Heart left ventricle (tissue), 16 donors: ENCODE results near the gene HOMER1. TPM values are rescaled to one million over a fixed set of nuclear protein-coding genes. Genes with fewer than 3 reads are reported as not detected.

ENCODE experiments used
- ATAC-seq, 4 donors: fragments of 200-7000 bp; cut with Tn5 transposase; one replicate each; pipeline ENCODE4 v1.9.1; 2020 to 2022; ENCODE audit warnings: moderate library complexity in 4 of 4, mild to moderate bottlenecking in 3 of 4, moderate number of reproducible peaks in 1 of 4
- DNase-seq, 5 donors: peaks; one replicate each; pipeline ENCODE4 v3.0.0-alpha.2; 2020
- H3K27ac ChIP-seq, 12 donors: fragments of 200-600 bp; sonication (generic) in 4 of 12; one replicate each; pipeline versions ENCODE4 v1.5.0 to v1.8.0; 2016 to 2022; ENCODE audit warnings: mild to moderate bottlenecking in 2 of 12
- H3K27me3 ChIP-seq, 9 donors: fragments of 200-600 bp; sonication (generic) in 2 of 9; one replicate each; pipeline versions ENCODE4 v1.5.1 to v1.8.0; 2016 to 2022; ENCODE audit warnings: mild to moderate bottlenecking in 3 of 9
- H3K36me3 ChIP-seq, 9 donors: fragments of 200-600 bp; sonication (generic) in 2 of 9; one replicate each; pipeline versions ENCODE4 v1.5.0 to v1.8.0; 2018 to 2022; ENCODE audit warnings: mild to moderate bottlenecking in 2 of 9
- H3K4me1 ChIP-seq, 12 donors: fragments of 200-600 bp; sonication (generic) in 4 of 12; one replicate each; pipeline versions ENCODE4 v1.5.0 to v1.8.0; 2016 to 2022; ENCODE audit warnings: mild to moderate bottlenecking in 3 of 12
- H3K4me3 ChIP-seq, 12 donors: fragments of 200-600 bp; sonication (generic) in 4 of 12; one replicate each; pipeline versions ENCODE4 v1.5.0 to v1.8.0; 2017 to 2022; ENCODE audit warnings: mild to moderate bottlenecking in 9 of 12, moderate library complexity in 4 of 12
- H3K9me3 ChIP-seq, 12 donors: fragments of 200-600 bp; sonication (generic) in 4 of 12; one replicate each; pipeline versions ENCODE4 v1.5.0 to v1.8.0; 2016 to 2022; ENCODE audit warnings: mild to moderate bottlenecking in 1 of 12
- CTCF ChIP-seq, 12 donors: fragments of 200-600 bp; sonication (generic) in 4 of 12; IDR thresholded peaks; one replicate each; pipeline versions ENCODE4 v1.5.0 to v1.8.0; 2018 to 2022; ENCODE audit warnings: antibody characterized with exemption in 12 of 12, mild to moderate bottlenecking in 5 of 12
- POLR2A ChIP-seq, 2 donors: fragments of 450-650 bp; IDR thresholded peaks; one replicate each; pipeline ENCODE4 v1.6.1; 2017; ENCODE audit warnings: antibody characterized with exemption in 2 of 2, mild to moderate bottlenecking in 2 of 2, moderate library complexity in 2 of 2
- WGBS, 4 donors: extraction: QIAGEN DNeasy Blood & Tissue Kit in 2 of 4; methylation state at CpG; one replicate each; pipeline versions ENCODE4 v1.1.5 to v1.1.7; 2013 to 2018; 5-methylcytosine and 5-hydroxymethylcytosine counted together
- intact Hi-C, 10 donors: fragments of 100-400 bp; cut with DNase I; formaldehyde crosslinking; loops; one replicate each; pipeline versions ENCODE4 v1.11.1 to v1.14.2; 2022
- polyA plus RNA-seq, 2 donors: library from polyadenylated mRNA; stranded (reverse); fragments of 200-250 nt; gene quantifications; one replicate each; pipeline ENCODE4 v1.2.3, GENCODE V29; 2013
- total RNA-seq, 9 donors: library from RNA; depleted of rRNA in 2 of 9; stranded (reverse); fragments of >200 nt in 2 of 9; fragmentation: NEBNext Ultra II Directional in 3 of 9; extraction: Animal tissue kit (Norgen Biotek cat#: 25700) in 3 of 9; gene quantifications; one replicate each; pipeline versions ENCODE4 v1.1.0 to v1.2.4, GENCODE V29; 2016 to 2023
- donor health status: ischemic (EF 13 %, LVEDD 7.1; RV severe dilation, severe dysfunction).
- donor health status: healthy with polysubstance abuse.
- donor health status: DM: no; HTN: yes; CAD: no.
- donor health status: DM: no; HTN: no; CAD: no.
- donor health status: ischemic (EF 25% LVEDD 6.9; RV normal size, moderate dysfunction).
- donor health status: ischemic (EF 25% LVEDD 5.7; RV mildly dilated, moderate dysfunction).
- donor health status: healthy.
- donor health status: DM: yes; HTN: yes; CAD: no.
- donor health status: ischemic (EF 35%, LVEDD 5.7; RV mildly dilated, moderate dysfunction).
- donor health status: nonischemic (EF 11% LVEDD 7.7; RV severe dilation, severe dysfunction).
- donor health status: DM: yes; HTN: yes; CAD: no.
- donor health status: PGD.
- donor health status: ischemic (EF 29% LVEDD 5.4; RV normal size, mild dysfunction).
- donor health status: nonischemic (EF 23%, LVEDD 6.1; RV moderate dilation, normal function).

Gene HOMER1
- total and polyA plus RNA-seq, 11 donors, result 12.1 to 83.5 (median 51.0) TPM

DNA sequence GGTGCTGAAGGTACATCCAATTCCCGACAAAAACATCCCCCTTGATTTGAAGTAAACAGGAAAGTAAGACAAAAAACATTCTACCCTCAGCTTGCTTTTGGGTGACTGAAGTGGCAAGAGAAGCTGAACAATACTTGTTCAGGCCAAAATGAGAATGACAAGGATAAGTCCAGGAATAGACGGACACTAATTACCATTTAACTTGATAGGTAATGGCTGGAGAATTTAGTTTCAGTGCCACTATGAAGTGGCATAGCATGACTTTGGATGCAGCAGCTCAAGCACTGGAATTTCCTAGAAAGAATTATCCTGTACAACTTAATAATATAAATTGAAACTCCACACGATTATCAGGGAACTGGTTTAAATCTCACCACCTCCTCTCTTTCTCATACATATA lies 49.7 kb downstream of the HOMER1 start:
- H3K36me3 ChIP-seq, result no peaks in the 10 kb centered on the region
- H3K27me3 ChIP-seq, result no peaks in the 10 kb centered on the region
- DNase-seq, result no peak
- 46 to 51% (median 50%) methylated on average over 3 of the region's 3 CpGs for WGBS, 4 donors
- no peak overlapping the region for H3K4me3 ChIP-seq
- intact Hi-C loops, result loop anchor here in 9 of 10 donors (2.0 to 10.0 kb wide), 7 partner anchors 51 to 442 kb away; partner anchors contain the start of gene HOMER1 (in 1 of the 9)
- H3K9me3 ChIP-seq, result no peaks in the 10 kb centered on the region
- peak in 1 of 4 donors; percentile 23 for ATAC-seq
- TF ChIP-seq CTCF (IDR thresholded peaks at IDR 0.05) (no peak), POLR2A (IDR thresholded peaks at IDR 0.05) (no peak)
- H3K4me1 ChIP-seq, result peaks cover 0 to 23% (median 2%) of the 10 kb centered on the region in 12 donors
- H3K27ac ChIP-seq, result no peak overlapping the region

DNA sequence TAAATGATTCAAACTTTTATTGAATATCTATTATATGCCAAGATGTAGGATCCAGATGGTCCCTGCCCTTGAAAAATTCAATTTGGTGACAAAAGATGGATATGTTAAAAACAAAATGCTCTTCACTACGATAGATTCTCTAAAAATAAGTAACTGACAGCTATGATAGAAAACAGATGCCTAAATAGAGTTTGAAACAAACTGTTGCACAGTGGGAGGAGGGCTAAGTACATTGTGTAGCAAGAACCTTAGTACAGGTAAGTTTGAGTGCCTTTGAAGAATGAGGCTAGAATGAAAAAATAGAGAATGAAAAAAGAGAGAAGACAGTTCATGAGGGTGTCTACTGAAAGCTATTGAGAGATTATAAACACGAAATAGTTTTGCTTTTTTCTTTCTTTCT lies 54.3 kb downstream of the HOMER1 start:
- no peak for DNase-seq
- Histone ChIP-seq H3K27me3 (no peaks in the 10 kb centered on the region), H3K27ac (no peak overlapping the region), H3K9me3 (no peaks in the 10 kb centered on the region), H3K36me3 (peaks cover 0 to 7% (median 0%) of the 10 kb centered on the region in 9 donors), H3K4me1 (peaks cover 0 to 24% (median 5%) of the 10 kb centered on the region in 12 donors), H3K4me3 (no peak overlapping the region)
- TF ChIP-seq CTCF (IDR thresholded peaks at IDR 0.05), result no peak
- no peak for TF ChIP-seq POLR2A (IDR thresholded peaks at IDR 0.05)
- intact Hi-C loops, result loop anchor here in 9 of 10 donors (5.0 to 10.0 kb wide), 6 partner anchors 55 to 437 kb away; partner anchors contain the start of gene HOMER1 (in 1 of the 9)
- peak in 1 of 4 donors; percentile 41 for ATAC-seq
- WGBS, 4 donors, result 54 to 63% (median 59%) methylated on average over 2 of the region's 2 CpGs

- H3K36me3 ChIP-seq, result peaks cover 0 to 7% (median 0%) of the 10 kb centered on the region in 9 donors
- no peak for TF ChIP-seq CTCF (IDR thresholded peaks at IDR 0.05)
- TF ChIP-seq POLR2A (IDR thresholded peaks at IDR 0.05), result no peak
- H3K4me3 ChIP-seq, result no peak overlapping the region
- ATAC-seq, result no peak
- no peaks in the 10 kb centered on the region for H3K27me3 ChIP-seq
- WGBS, 4 donors, result 59 to 68% (median 66%) methylated on average over 2 of the region's 2 CpGs
- intact Hi-C loops, result no loop called here
- no peak overlapping the region for H3K27ac ChIP-seq
- H3K9me3 ChIP-seq, result no peaks in the 10 kb centered on the region
- H3K4me1 ChIP-seq, result peaks cover 0 to 19% (median 4%) of the 10 kb centered on the region in 12 donors
- no peak for DNase-seq
Observed at GRCh38 chr5:79456890-79457583, 56.9 kb downstream of the HOMER1 start.

- Histone ChIP-seq H3K4me3 (no peak overlapping the region), H3K27me3 (no peaks in the 10 kb centered on the region), H3K9me3 (no peaks in the 10 kb centered on the region), H3K27ac (no peak overlapping the region), H3K36me3 (peaks cover 0 to 7% (median 0%) of the 10 kb centered on the region in 9 donors), H3K4me1 (peaks cover 0 to 19% (median 4%) of the 10 kb centered on the region in 12 donors)
- intact Hi-C loops, result no loop called here
- DNase-seq (no peak), ATAC-seq (no peak)
- TF ChIP-seq CTCF (IDR thresholded peaks at IDR 0.05), result no peak
- no peak for TF ChIP-seq POLR2A (IDR thresholded peaks at IDR 0.05)
Observed at GRCh38 chr5:79456400-79456799, 57.5 kb downstream of the HOMER1 start.
